Measurements from ENCODE around the gene GPBP1. TPM values are rescaled to one million over a fixed set of nuclear protein-coding genes. Genes with fewer than 3 reads are reported as not detected.

Gene GPBP1
- total and polyA plus RNA-seq, 7 donors: 37.3 to 74.0 (median 53.1) TPM

GRCh38 chr5:57231607-57232006 is 57.7 kb downstream of the GPBP1 start:
- no peak overlapping the region for H3K27ac ChIP-seq
- WGBS, 3 donors: 83 to 89% (median 89%) methylated on average over 4 of the region's 4 CpGs
- no peak for DNase-seq
- H3K36me3 ChIP-seq (ENCODE audit: insufficient read depth in 1 of 2, low read depth in 1 of 2): peaks cover 7 to 62% of the 10 kb centered on the region in 2 donors
- intact Hi-C loops (cut with DNase I): no loop called here
- peak in 1 of 4 donors; percentile 43 for ATAC-seq
- no peaks in the 10 kb centered on the region for H3K4me1 ChIP-seq
- no peaks in the 10 kb centered on the region for H3K9me3 ChIP-seq
- TF ChIP-seq CTCF (IDR thresholded peaks at IDR 0.05): no peak
- H3K27me3 ChIP-seq (ENCODE audit: insufficient read depth in 3 of 3, low read length in 2 of 3): no peaks in the 10 kb centered on the region
- no peak overlapping the region for H3K4me3 ChIP-seq

GRCh38 chr5:57232293-57233033 is 58.6 kb downstream of the GPBP1 start:
- Histone ChIP-seq H3K9me3 (no peaks in the 10 kb centered on the region), H3K27ac (no peak overlapping the region), H3K4me3 (no peak overlapping the region), H3K27me3 (ENCODE audit: insufficient read depth in 3 of 3, low read length in 2 of 3) (no peaks in the 10 kb centered on the region), H3K4me1 (no peaks in the 10 kb centered on the region), H3K36me3 (ENCODE audit: insufficient read depth in 1 of 2, low read depth in 1 of 2) (peaks cover 7 to 70% of the 10 kb centered on the region in 2 donors)
- WGBS, 3 donors: 94 to 97% (median 95%) methylated on average over 6 of the region's 6 CpGs
- intact Hi-C loops (cut with DNase I): no loop called here
- no peak for TF ChIP-seq CTCF (IDR thresholded peaks at IDR 0.05)
- DNase-seq (no peak), ATAC-seq (no peak)

GRCh38 chr5:57243286-57244137 is 69.7 kb downstream of the GPBP1 start:
- H3K36me3 ChIP-seq (ENCODE audit: insufficient read depth in 1 of 2, low read depth in 1 of 2): peaks cover 0 to 37% of the 10 kb centered on the region in 2 donors
- DNase-seq: no peak
- H3K27me3 ChIP-seq (ENCODE audit: insufficient read depth in 3 of 3, low read length in 2 of 3): no peaks in the 10 kb centered on the region
- no peak overlapping the region for H3K4me3 ChIP-seq
- H3K9me3 ChIP-seq: no peaks in the 10 kb centered on the region
- no peaks in the 10 kb centered on the region for H3K4me1 ChIP-seq
- intact Hi-C loops (cut with DNase I): no loop called here
- ATAC-seq: no peak
- TF ChIP-seq CTCF (IDR thresholded peaks at IDR 0.05): no peak
- H3K27ac ChIP-seq: no peak overlapping the region
- WGBS, 3 donors: 95 to 98% (median 96%) methylated on average over 6 of the region's 6 CpGs

GRCh38 chr5:57244331-57244730 is 70.5 kb downstream of the GPBP1 start:
- H3K36me3 ChIP-seq (ENCODE audit: insufficient read depth in 1 of 2, low read depth in 1 of 2): peaks cover 0 to 45% of the 10 kb centered on the region in 2 donors
- H3K27me3 ChIP-seq (ENCODE audit: insufficient read depth in 3 of 3, low read length in 2 of 3): no peaks in the 10 kb centered on the region
- H3K9me3 ChIP-seq: no peaks in the 10 kb centered on the region
- H3K4me1 ChIP-seq: no peaks in the 10 kb centered on the region
- DNase-seq (no peak), ATAC-seq (no peak)
- no peak for TF ChIP-seq CTCF (IDR thresholded peaks at IDR 0.05)
- H3K27ac ChIP-seq: no peak overlapping the region
- no peak overlapping the region for H3K4me3 ChIP-seq
- intact Hi-C loops (cut with DNase I): no loop called here
